ENCODE results near the gene CADM4.
A peak's percentile ranks its signal among the peaks of the same experiment; 100 is the strongest.
"Not testable (repeated sequence)": the region's sequence is repeated elsewhere in the genome, so short reads cannot be mapped to it uniquely, and the experiment has no call there.

CADM4 gene

GRCh38 chr19:43605875-43606568 lies 33.6 kb downstream of the CADM4 start:
- no peak for DNase-seq

DNA sequence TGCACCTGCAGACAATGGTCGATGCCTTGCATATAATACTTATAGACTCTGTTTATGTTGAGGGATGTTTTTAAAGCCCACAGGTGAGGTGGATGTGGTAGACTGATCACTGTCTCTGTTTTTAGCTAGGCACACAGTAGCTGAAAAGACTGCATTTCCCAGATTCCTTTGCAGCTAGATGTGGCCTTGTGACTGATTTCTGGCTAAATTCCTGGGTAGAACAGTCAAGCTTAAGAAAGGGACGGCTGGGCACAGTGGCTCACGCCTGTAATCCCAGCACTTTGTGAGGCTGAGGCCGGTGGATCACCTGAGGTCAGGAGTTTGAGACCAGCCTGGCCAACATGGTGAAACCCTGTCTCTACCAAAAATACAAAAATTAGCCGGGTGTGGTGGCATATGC lies 39.3 kb downstream of the CADM4 start:
- DNase-seq = not testable (repeated sequence)

DNA sequence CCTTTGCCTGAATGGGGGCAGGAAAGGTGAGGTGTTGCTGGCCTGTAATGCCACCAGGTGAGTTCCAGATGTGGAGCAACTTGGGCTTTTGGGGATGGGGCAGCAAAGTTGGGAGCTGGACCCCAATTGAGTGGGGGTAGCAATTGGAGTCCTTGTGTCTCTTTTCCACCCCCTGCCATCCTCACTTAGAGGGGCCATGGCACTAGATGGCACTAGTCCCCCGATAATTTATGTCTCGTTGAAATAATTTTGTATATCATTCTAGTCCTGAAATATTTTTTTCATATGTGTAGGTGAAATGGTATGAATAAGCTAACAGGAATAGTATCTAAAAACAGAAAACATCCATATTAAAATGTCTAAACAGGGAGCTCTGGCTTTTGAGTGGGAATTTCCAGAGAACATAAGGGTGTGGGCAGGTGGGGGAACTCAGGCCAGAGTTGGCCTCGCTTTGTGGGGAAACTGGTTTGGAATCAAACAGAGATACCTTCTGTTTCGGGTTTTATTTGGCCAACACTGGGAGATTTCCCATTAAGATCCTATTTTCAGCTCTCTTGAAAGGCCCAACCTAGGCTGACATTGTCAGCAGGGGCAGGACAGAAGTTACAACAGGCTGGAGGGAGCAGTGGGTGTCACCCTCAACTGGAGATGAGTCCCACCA lies 39.9 kb downstream of the CADM4 start:
- no peak for DNase-seq

DNA sequence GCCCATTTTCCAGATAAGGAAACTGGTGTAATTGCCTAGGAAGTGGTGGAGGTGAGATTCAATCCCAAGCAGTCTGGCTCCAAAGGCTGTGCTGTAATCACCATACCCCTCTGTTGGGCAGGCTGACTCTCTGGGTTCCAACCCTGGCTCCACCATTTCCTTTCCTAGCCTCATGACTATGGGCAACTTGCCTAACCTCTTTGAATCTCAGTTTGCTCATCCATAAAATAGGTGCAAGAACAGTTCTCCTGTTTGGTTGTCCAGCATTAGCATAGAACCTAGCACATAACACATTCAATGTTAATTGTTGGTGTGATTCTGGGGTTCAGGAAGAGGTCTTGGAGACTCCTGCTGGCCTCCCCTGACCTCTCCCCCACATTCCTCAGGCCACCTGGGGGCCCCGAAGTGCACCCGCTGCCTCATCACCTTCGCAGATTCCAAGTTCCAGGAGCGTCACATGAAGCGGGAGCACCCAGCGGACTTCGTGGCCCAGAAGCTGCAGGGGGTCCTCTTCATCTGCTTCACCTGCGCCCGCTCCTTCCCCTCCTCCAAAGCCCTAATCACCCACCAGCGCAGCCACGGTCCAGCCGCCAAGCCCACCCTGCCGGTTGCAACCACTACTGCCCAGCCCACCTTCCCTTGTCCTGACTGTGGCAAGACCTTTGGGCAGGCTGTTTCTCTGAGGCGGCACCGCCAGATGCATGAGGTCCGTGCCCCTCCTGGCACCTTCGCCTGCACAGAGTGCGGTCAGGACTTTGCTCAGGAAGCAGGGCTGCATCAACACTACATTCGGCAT lies 41.0 kb downstream of the CADM4 start:
- no peak for DNase-seq

DNA sequence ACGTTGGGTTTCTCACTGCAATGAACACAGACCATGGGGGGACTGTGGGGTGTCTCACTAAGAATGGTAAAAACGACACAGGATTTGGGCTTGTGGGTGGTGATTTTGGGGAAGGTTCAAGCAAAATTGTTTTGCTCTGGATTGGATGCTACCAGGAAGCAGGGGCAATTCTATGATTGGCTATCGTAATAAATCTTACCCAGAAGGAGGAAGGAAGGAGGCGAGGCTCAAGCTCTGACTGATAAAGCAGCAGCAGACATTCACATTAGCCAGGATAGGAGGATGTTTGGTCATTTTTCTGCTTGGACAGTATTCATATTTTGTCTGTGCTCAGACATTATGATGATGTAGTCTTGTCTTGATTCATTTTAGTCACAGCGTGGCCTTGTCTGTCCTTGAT lies 41.8 kb downstream of the CADM4 start:
- DNase-seq = peak; percentile 16

GRCh38 chr19:43596842-43597461 lies 42.7 kb downstream of the CADM4 start:
- no peak for DNase-seq

DNA sequence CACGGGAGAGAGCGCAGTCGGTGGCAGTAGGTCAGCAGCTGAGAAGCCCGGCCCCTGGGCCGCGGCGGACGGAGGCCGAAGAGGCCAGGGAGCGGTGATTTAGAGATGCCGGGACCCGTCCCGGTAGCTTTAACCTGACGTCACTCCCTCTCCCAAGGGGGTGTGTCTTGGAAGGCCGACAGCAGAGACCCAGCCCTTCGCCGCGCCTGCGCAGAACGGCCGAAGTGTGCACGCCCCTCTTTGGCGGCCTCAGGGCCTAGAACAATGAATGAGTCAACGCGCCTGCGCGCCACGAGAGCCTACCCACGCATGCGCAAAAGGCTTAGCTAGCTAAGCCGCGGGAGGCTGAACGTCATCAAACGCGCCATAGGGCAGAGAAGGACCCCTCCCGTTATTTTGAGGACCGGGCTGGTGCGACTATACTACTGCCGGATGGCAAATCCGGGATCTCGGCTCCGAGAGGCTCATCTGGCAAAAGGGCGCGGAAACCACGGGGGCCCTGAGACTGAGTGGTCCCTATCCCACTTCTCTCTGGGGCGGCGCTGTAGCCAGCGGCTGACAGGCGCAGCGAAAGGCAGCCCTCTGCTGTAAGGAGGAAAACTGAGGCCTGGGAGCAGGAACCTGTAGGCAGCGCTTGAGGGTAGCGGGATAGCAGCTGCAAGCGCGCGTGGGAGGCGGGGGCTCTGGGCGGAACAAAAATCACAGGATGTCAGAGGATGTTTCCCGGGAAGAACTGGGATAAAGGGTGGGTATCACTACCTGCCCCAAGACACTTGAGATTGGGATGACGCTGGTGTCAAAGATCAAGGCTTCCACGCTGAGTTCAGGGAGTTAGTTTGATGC lies 43.4 kb downstream of the CADM4 start, which contains the start of the genes IRGQ and ZNF576:
Gene IRGQ, minus strand, starts transcription at position 136 of the 843 bp plus-strand sequence. CDS start 796 bp downstream, outside the sequence.
Gene ZNF576, plus strand, starts transcription at position 597 of the 843 bp plus-strand sequence. CDS start 514 bp downstream, outside the sequence.
- DNase-seq = peak; percentile 100

GRCh38 chr19:43595605-43595998 lies 44.0 kb downstream of the CADM4 start:
- no peak for DNase-seq

DNA sequence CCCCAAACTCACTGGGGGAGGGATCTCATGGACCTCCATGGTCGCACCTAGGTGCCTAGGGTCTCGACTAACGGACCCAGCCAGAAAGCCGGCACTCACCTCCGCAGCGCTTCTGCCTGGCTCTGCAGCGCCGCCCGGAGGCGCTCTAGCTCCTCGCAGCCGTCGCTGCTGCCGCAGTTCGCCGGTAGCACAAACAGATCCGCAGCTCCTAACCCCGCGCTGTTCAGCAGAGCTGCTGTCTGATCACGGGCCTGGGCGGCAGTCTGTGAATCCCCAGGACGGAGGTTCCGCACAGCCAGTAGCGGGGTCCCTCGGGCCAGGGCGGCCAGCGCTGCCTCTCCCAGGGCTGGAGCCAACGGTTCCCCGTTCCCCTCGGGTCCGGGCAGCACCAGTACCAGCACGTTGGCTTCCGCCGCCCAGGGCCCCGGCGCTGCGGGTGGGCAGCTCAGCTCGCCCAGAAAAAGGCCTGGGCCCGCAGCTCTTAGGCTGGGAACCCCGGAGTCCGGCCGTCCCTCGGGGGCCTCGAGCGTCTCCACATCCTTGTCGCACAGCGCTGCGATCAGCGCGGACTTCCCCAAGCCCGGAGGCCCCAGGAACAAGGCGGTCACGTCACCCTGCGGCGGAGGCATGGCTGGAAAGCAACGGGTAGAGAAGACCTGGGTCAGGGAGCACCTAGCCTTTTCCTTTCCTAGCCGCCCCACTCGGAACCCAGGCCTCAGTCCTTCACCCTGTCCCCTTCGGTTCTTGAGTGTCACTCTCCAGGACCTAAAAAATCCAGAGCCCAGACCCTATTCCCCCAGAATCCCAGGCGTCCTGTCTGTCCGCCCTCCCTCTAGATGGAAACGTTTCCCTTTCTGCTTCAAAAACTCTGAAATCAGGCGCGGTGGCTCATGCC lies 44.7 kb downstream of the CADM4 start:
- peak; percentile 79 for DNase-seq

GRCh38 chr19:43594081-43594697 lies 45.5 kb downstream of the CADM4 start:
- no peak for DNase-seq

- no peak for DNase-seq
These were observed 46.8 kb downstream of the CADM4 start for GRCh38 chr19:43592800-43593350.

DNA sequence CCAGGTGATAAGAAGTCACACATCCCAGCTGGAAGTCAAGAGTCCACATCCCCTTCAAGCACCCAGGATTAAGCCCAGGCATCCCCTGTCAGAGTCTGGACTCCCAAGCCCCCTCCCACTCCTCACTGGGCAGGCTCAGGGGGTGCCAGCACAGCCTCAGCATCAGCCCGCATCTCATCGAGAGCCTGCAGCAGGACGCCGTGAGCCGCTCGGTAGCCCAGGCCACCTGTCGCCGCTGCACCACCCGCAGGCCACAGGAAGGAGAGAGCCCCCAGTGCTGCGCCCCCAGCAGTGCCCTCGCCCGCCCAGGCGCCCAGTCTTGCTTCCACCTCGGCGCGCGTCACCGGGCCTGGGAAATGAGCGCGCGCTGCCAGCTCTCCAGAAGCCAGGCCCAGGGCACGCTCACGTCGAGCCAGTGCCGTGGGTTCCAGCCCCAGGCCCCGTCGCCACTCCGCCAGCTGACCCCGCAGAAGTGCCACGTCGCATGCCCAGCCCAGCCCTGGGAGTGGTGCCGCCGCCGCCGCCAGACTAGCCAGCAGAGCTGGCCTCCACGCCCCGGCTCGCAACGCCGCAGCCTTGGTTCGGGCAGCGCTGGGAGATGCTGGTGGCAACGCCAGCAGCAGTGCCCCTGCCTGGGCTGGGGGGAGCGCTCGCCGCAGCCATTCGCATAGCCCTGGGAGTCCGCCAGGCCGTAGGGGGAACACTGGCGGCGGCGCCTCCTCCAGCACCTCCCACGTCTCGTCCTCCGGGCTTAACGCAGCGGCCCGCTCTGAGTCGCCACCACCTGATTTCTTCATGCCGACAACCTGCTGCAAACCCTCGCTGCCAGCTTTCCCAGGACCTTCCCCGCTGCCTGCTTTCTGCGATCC lies 47.5 kb downstream of the CADM4 start:
- no peak for DNase-seq

DNA sequence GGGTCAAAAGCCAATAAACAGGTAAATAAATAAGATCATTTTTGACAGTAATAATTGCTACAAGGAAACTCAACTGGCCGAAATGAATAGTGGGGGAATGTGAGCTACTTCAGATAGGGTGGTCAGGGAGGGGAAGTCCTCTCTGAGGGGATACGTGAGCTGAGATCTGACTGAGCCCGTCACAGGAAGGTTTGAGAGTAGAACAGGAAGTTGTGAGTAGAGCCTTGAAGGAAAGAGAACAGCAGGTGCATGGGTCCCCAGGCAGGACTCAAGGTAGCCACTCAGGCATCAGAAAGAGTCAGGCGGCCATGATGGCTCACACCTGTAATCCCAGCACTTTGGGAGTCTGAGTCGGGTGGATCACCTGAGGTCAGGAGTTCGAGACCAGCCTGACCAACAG lies 50.0 kb downstream of the CADM4 start:
- DNase-seq = no peak

DNA sequence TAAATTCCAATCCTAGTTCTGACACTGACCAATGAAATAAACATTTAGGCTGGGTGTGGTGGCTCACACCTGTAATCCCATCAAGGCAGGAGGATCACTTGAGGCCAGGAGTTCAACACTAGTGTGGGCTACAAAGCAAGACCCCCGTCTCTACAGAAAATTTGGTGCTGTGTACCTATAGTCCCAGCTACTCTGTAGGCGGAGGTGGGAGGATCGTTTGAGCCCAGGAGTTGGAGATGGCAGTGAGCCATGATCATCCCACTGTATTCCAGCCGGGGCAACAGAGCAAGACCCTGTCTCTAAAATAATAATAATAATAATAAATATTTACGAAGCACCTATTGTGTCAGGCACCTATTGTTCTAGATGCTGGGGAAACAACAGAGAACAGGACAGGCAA lies 50.4 kb downstream of the CADM4 start:
- DNase-seq = no peak

DNA sequence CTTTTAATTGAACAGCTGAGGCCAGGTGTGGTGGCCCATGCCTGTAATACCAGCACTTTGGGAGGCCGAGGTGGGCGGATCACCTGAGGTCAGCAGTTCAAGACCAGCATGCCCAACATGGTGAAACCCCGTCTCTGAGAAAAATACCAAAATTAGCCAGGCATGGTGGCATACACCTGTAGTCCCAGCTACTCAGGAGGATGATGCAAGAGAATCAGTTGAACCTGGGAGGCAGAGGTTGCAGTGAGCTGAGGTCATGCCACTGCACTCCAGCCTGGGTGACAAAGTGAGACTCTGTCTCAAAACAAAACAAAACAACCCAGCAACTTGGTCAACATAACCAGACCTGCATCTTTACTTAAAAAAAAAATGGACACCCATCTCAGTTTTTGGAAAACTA lies 52.6 kb downstream of the CADM4 start:
- DNase-seq = not testable (repeated sequence)

DNA sequence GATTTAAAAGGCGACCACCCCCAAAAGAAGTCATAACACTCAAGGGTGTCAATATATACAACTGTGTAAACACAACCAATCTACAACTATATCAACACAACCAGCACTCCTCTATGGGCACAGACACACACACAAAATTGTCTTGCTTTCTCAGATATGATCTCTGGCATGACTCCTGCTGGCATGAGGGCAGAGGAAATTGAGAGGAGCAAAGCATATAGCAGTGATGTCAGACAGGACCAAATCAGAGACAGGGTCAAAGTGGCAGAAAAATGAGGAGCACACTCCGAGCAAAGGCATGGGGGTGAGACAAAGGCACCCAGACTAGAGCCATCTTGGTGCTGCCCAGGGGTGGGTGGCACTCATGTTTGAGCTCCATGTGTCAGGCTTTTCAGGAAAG lies 53.3 kb downstream of the CADM4 start:
- DNase-seq = no peak

GRCh38 chr19:43584484-43584883 lies 55.2 kb downstream of the CADM4 start:
- no peak for DNase-seq

- DNase-seq = no peak
These were observed 57.2 kb downstream of the CADM4 start for GRCh38 chr19:43582495-43582894.

- DNase-seq = no peak
These were observed 58.2 kb downstream of the CADM4 start for GRCh38 chr19:43581467-43581866.
